D721Med (cell line): ENCODE results near the gene ALG1.
"Not testable (repeated sequence)": the region's sequence is repeated elsewhere in the genome, so short reads cannot be mapped to it uniquely, and the experiment has no call there.

ENCODE experiments used
- DNase-seq: peaks from one replicate; pipeline ENCODE4 v3.0.0; 2011; ENCODE audit warnings: low spot score; ENCODE audit not compliant: insufficient read length
- FAIRE-seq: peaks from 2 replicates; lab custom pipeline; 2011; peaks lifted over from hg19 to GRCh38; lab: Jason Lieb, UNC
- CTCF ChIP-seq: IDR thresholded peaks from 2 replicates; pipeline ENCODE4 v1.5.1; 2012; ENCODE audit warnings: mild to moderate bottlenecking, control low read depth; ENCODE audit not compliant: insufficient read depth; ENCODE audit errors: missing control alignments

Gene ALG1

GRCh38 chr16:5073279-5073629 lies 1.6 kb downstream of the ALG1 start:
- no peak for TF ChIP-seq CTCF
- FAIRE-seq (no peak), DNase-seq (no peak)

- not testable (repeated sequence) for DNase-seq, FAIRE-seq
Measured at GRCh38 chr16:5073771-5074170, 2.1 kb downstream of the ALG1 start.

- TF ChIP-seq CTCF, result no peak
- DNase-seq (no peak), FAIRE-seq (no peak)
Measured at GRCh38 chr16:5075637-5076036, 4.0 kb downstream of the ALG1 start.

- FAIRE-seq (no peak), DNase-seq (no peak)
- TF ChIP-seq CTCF, result no peak
Measured at GRCh38 chr16:5077304-5077703, 5.7 kb downstream of the ALG1 start.

- TF ChIP-seq CTCF, result no peak
- no peak for DNase-seq
- FAIRE-seq, result no peak
Measured at GRCh38 chr16:5078626-5079025, 7.0 kb downstream of the ALG1 start.

- not testable (repeated sequence) for DNase-seq, FAIRE-seq
Measured at GRCh38 chr16:5080461-5080860, 8.8 kb downstream of the ALG1 start.

GRCh38 chr16:5080996-5081395 lies 9.4 kb downstream of the ALG1 start:
- FAIRE-seq, DNase-seq: not testable (repeated sequence)

- FAIRE-seq, DNase-seq: not testable (repeated sequence)
Measured at GRCh38 chr16:5083646-5084045, 12.0 kb downstream of the ALG1 start.

GRCh38 chr16:5084099-5084731 lies 12.6 kb downstream of the ALG1 start:
- FAIRE-seq, DNase-seq: not testable (repeated sequence)

GRCh38 chr16:5084802-5085201 lies 13.2 kb downstream of the ALG1 start:
- FAIRE-seq, result not testable (repeated sequence)
- DNase-seq, result peak; percentile 61
- TF ChIP-seq CTCF, result peak; percentile 57

- not testable (repeated sequence) for FAIRE-seq
Measured at GRCh38 chr16:5085716-5086115, 14.1 kb downstream of the ALG1 start.

GRCh38 chr16:5088086-5088790 lies 16.6 kb downstream of the ALG1 start:
- FAIRE-seq, DNase-seq: not testable (repeated sequence)

More at GRCh38 chr16:5085716-5086115, 14.1 kb downstream of the ALG1 start:
- DNase-seq, result not testable (repeated sequence)

- not testable (repeated sequence) for DNase-seq, FAIRE-seq
Measured at GRCh38 chr16:5088936-5089335, 17.3 kb downstream of the ALG1 start.
